ENCODE results near the gene TMEM40. TPM values are rescaled to one million over a fixed set of nuclear protein-coding genes. Genes with fewer than 3 reads are reported as not detected.

TMEM40 gene
- not detected for polyA plus RNA-seq (2012; ENCODE audit: insufficient read depth, insufficient read length, low read depth)

GRCh38 chr3:12759097-12759679 lies at the start of gene TMEM40:
TMEM40 (minus strand) TSS chr3:12759259; CDS start chr3:12749832, 9,427 bp downstream.
- H3K27me3 ChIP-seq: no peaks in the 10 kb centered on the region
- no peak within 1 kb of the TSS for H3K4me3 ChIP-seq (ENCODE audit: low read depth, low read length)
- H3K4me1 ChIP-seq: no peaks in the 10 kb centered on the region

GRCh38 chr3:12808587-12808986 lies 49.5 kb upstream of the TMEM40 start:
- Histone ChIP-seq H3K9me3 (no peaks in the 10 kb centered on the region), H3K4me1 (no peaks in the 10 kb centered on the region), H3K4me3 (ENCODE audit: low read depth, low read length) (no peak overlapping the region), H3K27me3 (no peaks in the 10 kb centered on the region), H3K36me3 (no peaks in the 10 kb centered on the region)
- TF ChIP-seq CTCF (IDR thresholded peaks at IDR 0.05; ENCODE audit: low read depth, low read length): no peak
- DNase-seq: no peak

More at GRCh38 chr3:12759097-12759679, at the start of gene TMEM40:
- H3K9me3 ChIP-seq: no peaks in the 10 kb centered on the region
- H3K36me3 ChIP-seq: no peaks in the 10 kb centered on the region
- no peak for TF ChIP-seq CTCF (IDR thresholded peaks at IDR 0.05; ENCODE audit: low read depth, low read length)
- DNase-seq: no peak

GRCh38 chr3:12807601-12808359 lies 48.7 kb upstream of the TMEM40 start:
- H3K4me3 ChIP-seq (ENCODE audit: low read depth, low read length): no peak overlapping the region
- DNase-seq: no peak
- no peak for TF ChIP-seq CTCF (IDR thresholded peaks at IDR 0.05; ENCODE audit: low read depth, low read length)
- H3K36me3 ChIP-seq: no peaks in the 10 kb centered on the region
- no peaks in the 10 kb centered on the region for H3K9me3 ChIP-seq
- H3K27me3 ChIP-seq: no peaks in the 10 kb centered on the region
- H3K4me1 ChIP-seq: no peaks in the 10 kb centered on the region

GRCh38 chr3:12807066-12807465 lies 48.0 kb upstream of the TMEM40 start:
- TF ChIP-seq CTCF (IDR thresholded peaks at IDR 0.05; ENCODE audit: low read depth, low read length): no peak
- no peaks in the 10 kb centered on the region for H3K9me3 ChIP-seq
- no peak overlapping the region for H3K4me3 ChIP-seq (ENCODE audit: low read depth, low read length)
- H3K36me3 ChIP-seq: no peaks in the 10 kb centered on the region
- DNase-seq: no peak
- H3K27me3 ChIP-seq: no peaks in the 10 kb centered on the region
- no peaks in the 10 kb centered on the region for H3K4me1 ChIP-seq

GRCh38 chr3:12803371-12803770 lies 44.3 kb upstream of the TMEM40 start:
- H3K9me3 ChIP-seq: no peaks in the 10 kb centered on the region
- no peak for TF ChIP-seq CTCF (IDR thresholded peaks at IDR 0.05; ENCODE audit: low read depth, low read length)
- H3K36me3 ChIP-seq: no peaks in the 10 kb centered on the region

More at GRCh38 chr3:12803371-12803770, 44.3 kb upstream of the TMEM40 start:
- no peak for DNase-seq
- no peak overlapping the region for H3K4me3 ChIP-seq (ENCODE audit: low read depth, low read length)
- H3K27me3 ChIP-seq: no peaks in the 10 kb centered on the region
- H3K4me1 ChIP-seq: no peaks in the 10 kb centered on the region
